NB4 (cell line): ENCODE measurements around the gene IGFBP2.

ENCODE experiments used
- CTCF ChIP-seq: IDR thresholded peaks from one replicate; pipeline ENCODE4 v1.5.1; 2012; ENCODE audit warnings: low read depth, low read length
- POLR2A ChIP-seq: IDR thresholded peaks from 2 replicates; pipeline ENCODE4 v1.6.1; 2011; ENCODE audit warnings: mild to moderate bottlenecking; ENCODE audit not compliant: insufficient read length; ENCODE audit errors: extremely low read depth

GRCh38 chr2:216626168-216626874 is 6.9 kb upstream of the IGFBP2 start:
- TF ChIP-seq POLR2A (no peak), CTCF (no peak)
